GM23248 (cell line): ENCODE measurements around the gene PLCB1.

Source experiments
- EZH2 ChIP-seq: fragments of 200-600 bp; sonication (generic); IDR thresholded peaks from 2 replicates; pipeline ENCODE4 v1.6.1; 2018; ENCODE audit warnings: antibody characterized with exemption, mild to moderate bottlenecking; ENCODE audit not compliant: insufficient read depth, poor library complexity, severe bottlenecking
- EZH2phosphoT487 ChIP-seq: fragments of 200-600 bp; sonication (generic); IDR thresholded peaks from 2 replicates; pipeline ENCODE4 v1.6.1; 2018; ENCODE audit warnings: antibody characterized with exemption, moderate library complexity, mild to moderate bottlenecking, low read depth; ENCODE audit not compliant: insufficient read depth

- TF ChIP-seq EZH2phosphoT487, result no peak
- no peak for TF ChIP-seq EZH2
These were observed 21.3 kb downstream of the PLCB1 start for GRCh38 chr20:8153281-8153908.
